Stimulated activated CD8-positive, alpha-beta memory T cell treated with anti-CD3 and anti-CD28 coated beads, Interleukin-12 subunit alpha, Interleukin-12 subunit beta, amount 100 ng/mL, for 24 hours (primary cell): ENCODE measurements around the gene CALCOCO1.
"Not testable (repeated sequence)": the region's sequence is repeated elsewhere in the genome, so short reads cannot be mapped to it uniquely, and the experiment has no call there.

ENCODE experiments used
- DNase-seq: peaks from one replicate; pipeline ENCODE4 v3.0.0-alpha.2; 2020; ENCODE audit errors: extremely low read depth

The CALCOCO1 gene

DNA sequence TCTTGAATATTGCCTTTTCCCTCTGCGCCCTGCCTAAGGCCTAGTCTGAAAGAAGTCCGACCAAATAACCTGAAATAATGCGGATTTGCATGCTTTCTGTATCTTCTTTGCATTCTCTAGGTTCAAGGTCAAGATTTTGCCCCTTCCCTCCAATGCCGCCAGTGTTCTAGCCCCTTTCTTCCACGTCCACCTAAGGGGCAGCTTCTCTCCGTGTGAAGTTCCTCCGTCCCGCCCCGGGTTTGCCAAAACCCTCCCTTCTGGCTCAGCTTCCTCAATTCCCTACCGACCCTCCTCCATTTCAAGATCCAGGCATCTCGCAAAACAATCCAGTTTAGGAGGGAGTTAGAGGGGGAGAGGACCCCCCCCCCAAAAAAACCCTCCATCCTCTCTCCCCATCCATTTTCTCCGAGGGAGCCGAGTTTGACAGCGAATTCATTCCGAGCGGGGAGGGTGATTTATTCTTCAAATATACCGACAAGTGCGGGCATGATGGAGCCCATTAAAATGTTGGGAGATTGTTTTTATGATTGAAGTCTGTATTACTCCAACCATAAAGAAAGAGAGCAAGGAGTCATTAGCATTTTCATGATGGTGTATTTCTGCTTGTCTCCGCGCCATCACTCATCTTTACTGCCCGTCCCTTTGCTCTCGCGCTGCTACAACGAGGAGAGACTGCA is 30.5 kb downstream of the CALCOCO1 start:
- no peak for DNase-seq

DNA sequence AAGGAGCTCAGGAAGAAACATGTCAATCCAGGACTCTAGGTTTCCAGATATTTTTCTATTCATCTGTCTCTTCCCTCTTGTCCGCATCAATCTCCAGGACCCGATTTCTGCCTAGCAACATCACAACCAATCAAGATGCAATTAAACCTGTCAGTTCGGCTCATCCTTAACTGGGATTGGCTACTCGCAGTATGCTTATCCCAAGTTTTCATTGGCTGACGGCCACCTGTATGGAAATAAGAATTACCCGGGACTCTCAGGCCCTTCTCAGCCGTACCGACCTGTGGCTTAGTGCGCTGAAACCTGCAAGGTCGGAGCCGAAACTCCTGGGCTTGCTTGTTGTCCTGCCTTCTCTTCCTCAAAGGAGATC is 31.0 kb downstream of the CALCOCO1 start:
- no peak for DNase-seq

- no peak for DNase-seq
Measured at GRCh38 chr12:53695152-53696145, 31.8 kb downstream of the CALCOCO1 start.

GRCh38 chr12:53694756-53695151 is 32.5 kb downstream of the CALCOCO1 start:
- DNase-seq = no peak

DNA sequence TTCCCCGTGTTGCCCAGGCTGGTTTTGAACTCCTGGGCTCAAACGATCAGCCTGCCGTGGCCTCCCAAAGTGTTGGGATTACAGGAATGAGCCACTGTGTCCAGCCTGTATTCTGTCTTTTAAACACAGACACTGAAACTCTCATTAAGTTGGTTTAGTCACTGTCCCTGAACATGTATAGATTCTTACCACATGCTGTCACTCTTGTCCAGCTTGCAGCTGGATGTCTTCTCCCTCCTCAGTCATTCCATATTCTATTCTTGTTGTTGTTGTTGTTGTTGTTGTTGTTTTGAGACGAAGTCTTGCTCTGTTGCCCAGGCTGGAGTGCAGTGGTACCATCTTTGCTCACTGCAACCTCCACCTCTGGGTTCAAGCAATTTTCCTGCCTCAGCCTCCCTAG is 39.1 kb downstream of the CALCOCO1 start:
- DNase-seq = no peak

DNA sequence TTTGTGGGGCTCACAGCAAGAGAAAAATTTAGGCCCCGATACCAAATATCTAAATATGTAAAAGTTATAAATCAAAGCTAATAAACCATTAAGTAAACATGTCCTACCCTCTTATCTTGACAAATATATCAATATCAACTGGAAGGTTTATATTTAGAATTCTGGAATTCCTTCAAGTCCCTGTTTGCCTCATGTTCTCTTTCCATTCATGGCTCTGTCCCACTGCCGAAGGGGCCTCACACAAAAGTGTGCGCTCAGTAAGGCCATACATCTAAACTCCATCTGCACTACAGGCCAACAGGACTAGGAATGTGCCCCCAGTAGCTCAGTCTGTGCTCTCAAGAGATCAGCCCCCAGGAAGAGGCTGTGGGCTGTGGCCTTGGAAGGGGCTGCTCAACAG is 40.8 kb downstream of the CALCOCO1 start:
- no peak for DNase-seq

- no peak for DNase-seq
Measured at GRCh38 chr12:53684654-53685220, 42.5 kb downstream of the CALCOCO1 start.

DNA sequence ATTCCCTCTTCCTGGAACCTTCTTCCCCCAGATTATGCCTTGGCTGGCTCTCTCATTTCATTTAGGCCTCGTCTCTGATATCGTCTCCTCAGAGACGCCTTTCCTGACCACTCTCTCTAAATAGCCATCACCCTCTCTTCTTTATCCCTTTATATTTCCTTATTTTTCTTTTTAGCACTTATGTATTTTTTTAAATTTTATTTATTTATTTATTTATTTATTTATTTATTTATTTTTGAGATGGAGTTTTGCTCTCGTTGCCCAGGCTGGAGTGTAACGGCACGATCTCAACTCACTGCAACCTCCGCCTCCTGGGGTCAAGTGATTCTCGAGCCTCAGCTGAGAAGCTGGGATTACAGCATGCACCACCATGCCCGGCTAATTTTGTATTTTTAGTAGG is 43.3 kb downstream of the CALCOCO1 start:
- no peak for DNase-seq

DNA sequence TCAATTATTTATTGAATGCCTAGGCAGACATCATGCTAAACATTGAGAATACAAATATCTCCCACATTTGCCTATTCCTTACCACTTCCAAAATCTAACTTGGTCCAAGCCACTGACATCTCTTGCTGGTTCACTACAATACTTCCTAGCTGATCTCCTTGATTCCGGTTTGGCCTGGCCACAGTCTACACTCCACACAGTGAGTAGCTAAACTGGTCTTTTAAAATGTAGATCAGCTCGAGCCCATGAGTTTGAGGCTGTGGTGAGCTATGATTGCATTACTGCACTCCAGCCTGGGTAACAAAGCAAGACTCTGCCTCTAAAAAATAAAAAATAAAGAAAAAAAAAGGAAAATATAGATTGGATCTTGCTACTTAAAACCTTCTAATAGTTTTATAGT is 43.8 kb downstream of the CALCOCO1 start:
- no peak for DNase-seq

- not testable (repeated sequence) for DNase-seq
Measured at GRCh38 chr12:53680061-53680460, 47.2 kb downstream of the CALCOCO1 start.

DNA sequence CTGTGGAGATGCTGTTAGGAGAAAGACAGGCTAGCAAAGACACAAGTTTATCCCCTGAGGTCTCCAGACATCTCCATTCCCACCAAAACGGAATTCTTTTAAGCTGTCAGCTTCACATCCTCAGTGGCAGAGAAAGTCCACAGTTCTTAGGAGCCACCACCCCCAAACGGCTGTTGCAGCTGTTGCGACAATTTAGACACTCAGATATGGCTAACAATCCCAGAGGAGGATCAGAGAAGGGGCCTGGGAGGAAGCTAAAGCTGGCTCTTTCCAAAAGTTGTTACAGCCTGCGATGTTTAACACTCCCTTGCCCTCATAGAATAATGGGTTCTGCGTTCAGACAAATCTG is 49.5 kb downstream of the CALCOCO1 start:
- no peak for DNase-seq

DNA sequence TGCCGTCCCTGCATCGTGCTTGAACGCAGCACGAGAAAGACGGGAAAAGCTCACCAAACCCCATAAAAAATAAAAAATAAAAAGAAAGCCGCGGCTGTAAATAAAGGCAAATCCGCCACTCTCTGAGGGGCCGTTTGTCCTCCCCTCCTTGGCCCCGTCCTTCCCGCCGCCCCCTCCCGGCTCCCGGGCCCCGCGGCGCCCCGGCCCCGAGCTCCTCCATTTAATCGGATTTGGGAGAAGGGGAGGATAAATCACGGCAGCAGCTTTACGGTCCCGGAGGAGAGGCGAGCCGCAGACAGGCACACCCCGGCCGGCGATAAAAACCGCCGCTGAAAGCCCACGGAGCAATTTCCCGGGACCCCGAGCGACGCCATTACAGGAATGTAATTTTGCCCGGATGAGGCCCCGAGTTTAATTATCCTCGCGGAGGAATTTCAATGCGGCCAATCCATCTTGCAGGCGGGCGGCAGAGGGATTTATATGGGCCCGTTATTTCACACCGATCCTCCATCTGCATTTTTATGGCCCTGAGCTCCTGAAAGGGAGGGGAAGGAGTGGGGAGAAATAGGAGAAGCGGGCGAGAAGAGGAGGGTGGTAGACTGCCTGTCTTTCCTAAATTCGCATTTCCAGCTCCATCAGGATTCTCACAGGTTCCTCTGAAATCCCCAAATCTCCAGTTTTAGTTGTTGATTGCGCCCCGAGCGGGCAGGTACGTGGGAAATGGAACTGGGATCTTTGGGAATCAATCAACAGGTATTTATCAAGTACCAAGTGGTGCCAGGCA is 50.0 kb downstream of the CALCOCO1 start:
- no peak for DNase-seq

- DNase-seq = no peak
Measured at GRCh38 chr12:53676656-53677015, 50.6 kb downstream of the CALCOCO1 start.

DNA sequence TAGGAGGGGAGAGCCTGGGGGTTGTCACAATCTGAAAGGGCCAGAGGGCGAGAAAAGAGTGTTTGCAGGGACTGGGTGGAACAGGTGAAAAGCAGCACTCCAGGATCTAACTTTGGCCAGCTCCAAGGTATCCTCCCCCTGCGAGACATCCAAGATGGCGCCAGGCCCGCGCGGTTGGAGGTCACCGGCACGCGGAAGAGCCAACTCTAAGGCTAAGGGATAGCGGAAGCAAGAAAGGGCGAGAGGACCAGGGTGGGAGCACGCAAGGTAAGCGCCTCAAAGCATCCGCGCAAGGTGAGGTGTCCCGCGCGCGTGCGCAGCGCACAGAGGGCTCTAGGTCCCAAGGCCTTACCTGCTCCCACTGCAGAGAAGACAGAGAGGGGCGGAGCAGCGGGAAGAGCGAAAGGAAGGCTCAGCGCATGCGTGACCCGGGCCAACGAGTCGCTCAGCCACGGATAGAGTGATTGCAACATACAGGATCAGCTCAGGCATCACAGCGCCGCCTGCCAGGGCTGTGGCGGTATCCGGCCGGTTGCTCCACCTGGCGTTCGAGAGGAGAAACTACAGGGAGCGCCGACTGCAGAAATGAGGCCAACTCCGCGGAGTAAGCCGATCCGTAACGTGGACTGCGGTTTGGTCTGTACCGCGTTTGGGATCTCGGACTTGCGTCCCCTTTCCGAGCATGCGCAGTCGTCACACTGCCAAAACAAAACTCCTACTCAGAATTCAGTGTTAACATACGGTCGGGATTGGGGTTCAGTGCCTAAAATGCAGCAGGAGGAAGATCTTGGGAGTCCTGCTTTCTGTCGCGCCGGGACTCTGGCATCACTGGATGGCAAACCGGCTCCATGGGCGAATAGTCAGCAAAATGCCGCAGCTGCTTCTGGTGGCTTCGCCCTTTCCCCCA is 51.3 kb downstream of the CALCOCO1 start, which contains the start of gene ATP5MC2:
Gene ATP5MC2, minus strand, starts transcription at position 383 of the 907 bp plus-strand sequence. CDS start 3,469 bp downstream, outside the sequence.
- DNase-seq = peak; percentile 95

DNA sequence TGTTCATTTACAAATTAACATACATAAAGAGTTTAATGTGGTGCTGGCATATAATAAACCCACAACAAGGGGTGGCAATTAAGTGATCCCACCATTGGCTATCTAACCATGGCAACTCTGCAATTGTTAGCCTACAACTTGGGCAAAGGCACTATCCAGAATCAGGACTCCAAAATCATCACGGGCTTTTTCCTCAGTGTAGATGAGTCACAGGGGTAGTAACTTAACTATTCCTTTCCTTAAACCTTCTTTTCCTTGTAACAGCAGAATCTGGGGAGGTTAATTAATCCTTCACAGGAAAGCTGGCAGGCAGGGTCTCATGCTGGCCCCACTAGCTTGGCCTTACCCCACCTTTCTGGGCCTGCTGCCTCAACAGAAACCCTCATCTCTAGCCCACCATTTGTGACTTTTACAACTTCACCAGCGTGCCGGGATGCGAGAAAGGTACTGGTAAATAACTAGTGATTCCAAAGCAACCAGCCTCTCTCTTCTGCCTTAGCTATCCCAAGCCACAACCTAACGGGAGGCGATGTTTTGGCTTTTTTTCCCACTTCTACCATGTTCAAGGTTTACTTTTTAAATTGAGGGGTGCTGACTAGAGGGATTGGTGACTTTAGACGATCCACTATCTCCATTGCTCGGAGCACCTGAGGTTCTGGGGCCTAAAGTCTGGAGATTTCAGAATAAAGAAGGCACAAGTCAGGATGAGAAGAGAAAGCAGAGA is 52.1 kb downstream of the CALCOCO1 start:
- DNase-seq = no peak

DNA sequence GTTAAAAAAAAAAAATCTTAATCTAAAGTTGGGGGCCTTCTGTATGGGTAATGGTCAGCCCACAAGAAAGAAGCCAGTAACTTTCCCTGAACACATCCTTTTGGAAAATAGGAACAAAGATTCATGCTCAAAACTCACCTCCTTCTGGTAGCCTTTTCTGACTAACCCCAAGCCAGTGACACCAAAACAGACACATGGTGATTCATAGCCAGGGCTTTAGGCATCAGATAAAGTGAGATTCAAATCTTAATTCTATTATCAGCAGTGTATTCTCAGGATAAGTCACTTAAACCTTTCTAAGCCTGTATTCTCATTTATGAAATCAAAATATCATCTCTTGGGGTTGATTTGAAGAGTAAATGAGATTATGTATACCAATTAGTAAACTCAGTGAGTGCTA is 56.3 kb downstream of the CALCOCO1 start:
- DNase-seq = no peak

GRCh38 chr12:53670308-53670707 is 56.9 kb downstream of the CALCOCO1 start:
- no peak for DNase-seq

DNA sequence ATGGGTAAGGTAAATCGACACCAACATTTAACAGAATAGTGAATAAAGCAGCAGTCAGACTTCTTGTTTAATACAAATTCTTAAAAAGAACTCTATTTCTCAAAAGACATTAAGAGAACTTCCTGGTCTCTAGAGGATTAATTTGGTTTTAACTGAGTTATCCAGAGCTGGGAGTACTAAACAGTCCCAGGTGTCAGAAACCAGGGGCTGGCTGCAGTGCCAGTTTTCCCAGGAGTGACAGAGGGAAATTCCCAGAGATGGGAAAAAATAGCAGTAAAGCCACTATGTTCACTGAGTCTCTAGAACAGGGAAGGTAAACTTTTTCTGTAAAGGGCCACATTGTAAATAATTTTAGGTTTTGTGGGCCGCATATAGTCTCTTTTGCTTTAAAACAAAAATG is 60.2 kb downstream of the CALCOCO1 start:
- no peak for DNase-seq

DNA sequence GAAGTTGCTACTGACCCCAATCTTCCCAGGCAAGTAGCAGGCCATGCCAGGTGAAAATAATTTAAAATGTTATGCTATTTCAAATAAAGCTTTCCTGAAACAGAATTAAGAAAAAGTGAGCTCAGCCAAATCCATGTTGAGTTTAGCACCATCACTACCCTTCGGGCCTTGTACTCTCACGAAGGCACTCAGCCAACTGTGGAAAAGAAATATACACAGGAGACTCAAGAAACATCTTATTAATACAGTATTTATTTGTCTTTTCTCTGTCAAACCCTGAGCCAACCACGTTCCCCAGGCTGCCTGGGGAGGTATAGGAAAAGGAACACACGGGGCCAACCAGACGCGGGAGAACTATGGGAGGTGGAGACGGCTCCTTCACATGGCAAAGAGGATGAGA is 62.3 kb downstream of the CALCOCO1 start:
- no peak for DNase-seq

DNA sequence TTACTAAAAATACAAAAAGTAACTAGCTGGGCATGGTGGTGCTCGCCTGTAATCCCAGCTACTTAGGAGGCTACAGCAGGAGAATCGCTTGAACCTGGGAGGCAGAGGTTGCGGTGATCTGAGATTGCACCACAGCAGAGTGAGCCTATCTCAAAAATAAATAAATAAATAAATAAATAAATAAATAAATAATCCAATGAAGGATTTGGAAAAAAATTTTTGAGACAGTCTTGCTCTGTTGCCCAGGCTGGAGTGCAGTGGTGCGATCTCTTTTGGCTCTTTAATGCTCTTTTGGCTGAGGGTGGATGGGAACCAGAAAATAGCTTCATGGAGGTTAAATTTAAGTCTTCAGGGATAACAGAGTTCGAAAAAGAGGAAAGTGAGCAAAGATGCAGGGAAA is 63.1 kb downstream of the CALCOCO1 start:
- DNase-seq = no peak
